Panc1 (cell line): Measurements from ENCODE around the gene CASP9.

Source experiments
- POLR2AphosphoS5 ChIP-seq: IDR thresholded peaks from 2 replicates; pipeline ENCODE4 v1.6.1; 2012; ENCODE audit warnings: mild to moderate bottlenecking, low read depth, low read length, moderate library complexity
- TF ChIP-seq, protein P1 (sequence below): fragments of 450-650 bp; IDR thresholded peaks from 2 replicates; pipeline ENCODE4 v1.5.1; 2017; ENCODE audit warnings: mild to moderate bottlenecking
- TF ChIP-seq, protein P2 (sequence below), 2 experiments: IDR thresholded peaks; 2 replicates each; pipeline ENCODE4 v1.6.1; 2011 to 2012; ENCODE audit warnings: low read depth in 2 of 2, control low read depth in 1 of 2, low read length in 1 of 2, mild to moderate bottlenecking in 1 of 2, moderate library complexity in 1 of 2; ENCODE audit not compliant: insufficient read depth in 1 of 2

DNA sequence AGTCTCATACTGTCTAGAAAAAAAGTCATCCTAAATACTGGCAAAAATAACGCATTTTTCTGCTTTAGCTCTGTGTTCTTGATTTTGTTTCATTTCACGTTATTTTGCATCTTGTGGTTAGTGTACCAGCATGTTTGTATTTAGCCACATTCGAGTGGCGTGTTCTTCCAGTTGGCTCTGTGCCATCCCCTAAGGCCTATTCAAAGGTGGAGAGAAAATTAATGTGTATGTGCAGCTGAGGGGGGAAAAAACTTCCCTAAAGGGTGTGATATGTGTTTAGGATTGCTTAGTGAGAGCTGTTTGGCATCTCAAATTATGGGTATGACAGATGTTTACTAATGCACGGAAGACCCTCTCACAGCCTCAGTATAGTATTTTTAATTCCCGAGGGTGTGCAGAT is 14.8 kb upstream of the CASP9 start:
- TF ChIP-seq, protein P1, sequence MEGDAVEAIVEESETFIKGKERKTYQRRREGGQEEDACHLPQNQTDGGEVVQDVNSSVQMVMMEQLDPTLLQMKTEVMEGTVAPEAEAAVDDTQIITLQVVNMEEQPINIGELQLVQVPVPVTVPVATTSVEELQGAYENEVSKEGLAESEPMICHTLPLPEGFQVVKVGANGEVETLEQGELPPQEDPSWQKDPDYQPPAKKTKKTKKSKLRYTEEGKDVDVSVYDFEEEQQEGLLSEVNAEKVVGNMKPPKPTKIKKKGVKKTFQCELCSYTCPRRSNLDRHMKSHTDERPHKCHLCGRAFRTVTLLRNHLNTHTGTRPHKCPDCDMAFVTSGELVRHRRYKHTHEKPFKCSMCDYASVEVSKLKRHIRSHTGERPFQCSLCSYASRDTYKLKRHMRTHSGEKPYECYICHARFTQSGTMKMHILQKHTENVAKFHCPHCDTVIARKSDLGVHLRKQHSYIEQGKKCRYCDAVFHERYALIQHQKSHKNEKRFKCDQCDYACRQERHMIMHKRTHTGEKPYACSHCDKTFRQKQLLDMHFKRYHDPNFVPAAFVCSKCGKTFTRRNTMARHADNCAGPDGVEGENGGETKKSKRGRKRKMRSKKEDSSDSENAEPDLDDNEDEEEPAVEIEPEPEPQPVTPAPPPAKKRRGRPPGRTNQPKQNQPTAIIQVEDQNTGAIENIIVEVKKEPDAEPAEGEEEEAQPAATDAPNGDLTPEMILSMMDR = no peak
- no peak for TF ChIP-seq POLR2AphosphoS5
- TF ChIP-seq, protein P2, sequence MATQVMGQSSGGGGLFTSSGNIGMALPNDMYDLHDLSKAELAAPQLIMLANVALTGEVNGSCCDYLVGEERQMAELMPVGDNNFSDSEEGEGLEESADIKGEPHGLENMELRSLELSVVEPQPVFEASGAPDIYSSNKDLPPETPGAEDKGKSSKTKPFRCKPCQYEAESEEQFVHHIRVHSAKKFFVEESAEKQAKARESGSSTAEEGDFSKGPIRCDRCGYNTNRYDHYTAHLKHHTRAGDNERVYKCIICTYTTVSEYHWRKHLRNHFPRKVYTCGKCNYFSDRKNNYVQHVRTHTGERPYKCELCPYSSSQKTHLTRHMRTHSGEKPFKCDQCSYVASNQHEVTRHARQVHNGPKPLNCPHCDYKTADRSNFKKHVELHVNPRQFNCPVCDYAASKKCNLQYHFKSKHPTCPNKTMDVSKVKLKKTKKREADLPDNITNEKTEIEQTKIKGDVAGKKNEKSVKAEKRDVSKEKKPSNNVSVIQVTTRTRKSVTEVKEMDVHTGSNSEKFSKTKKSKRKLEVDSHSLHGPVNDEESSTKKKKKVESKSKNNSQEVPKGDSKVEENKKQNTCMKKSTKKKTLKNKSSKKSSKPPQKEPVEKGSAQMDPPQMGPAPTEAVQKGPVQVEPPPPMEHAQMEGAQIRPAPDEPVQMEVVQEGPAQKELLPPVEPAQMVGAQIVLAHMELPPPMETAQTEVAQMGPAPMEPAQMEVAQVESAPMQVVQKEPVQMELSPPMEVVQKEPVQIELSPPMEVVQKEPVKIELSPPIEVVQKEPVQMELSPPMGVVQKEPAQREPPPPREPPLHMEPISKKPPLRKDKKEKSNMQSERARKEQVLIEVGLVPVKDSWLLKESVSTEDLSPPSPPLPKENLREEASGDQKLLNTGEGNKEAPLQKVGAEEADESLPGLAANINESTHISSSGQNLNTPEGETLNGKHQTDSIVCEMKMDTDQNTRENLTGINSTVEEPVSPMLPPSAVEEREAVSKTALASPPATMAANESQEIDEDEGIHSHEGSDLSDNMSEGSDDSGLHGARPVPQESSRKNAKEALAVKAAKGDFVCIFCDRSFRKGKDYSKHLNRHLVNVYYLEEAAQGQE (IDR thresholded peaks at IDR 0.05; ENCODE audit: insufficient read depth in 1 of 2, low read depth in 2 of 2, low read length in 1 of 2) = no peak
